Islet of Langerhans (tissue), 1 donor: ENCODE results near the gene CRTC3.
"Not testable (repeated sequence)": the region's sequence is repeated elsewhere in the genome, so short reads cannot be mapped to it uniquely, and the experiment has no call there.

Experiments
- FAIRE-seq: peaks from one replicate; lab custom pipeline; 2011; peaks lifted over from hg19 to GRCh38; lab: Jason Lieb, UNC

The CRTC3 gene

GRCh38 chr15:90677807-90678790, 148.4 kb downstream of the CRTC3 start:
- no peak for FAIRE-seq

- FAIRE-seq, result no peak
Measured at GRCh38 chr15:90679959-90680358, 150.2 kb downstream of the CRTC3 start.

GRCh38 chr15:90680371-90680935, 150.7 kb downstream of the CRTC3 start:
- FAIRE-seq, result no peak

- FAIRE-seq, result no peak
Measured at GRCh38 chr15:90681056-90681455, 151.3 kb downstream of the CRTC3 start.

DNA sequence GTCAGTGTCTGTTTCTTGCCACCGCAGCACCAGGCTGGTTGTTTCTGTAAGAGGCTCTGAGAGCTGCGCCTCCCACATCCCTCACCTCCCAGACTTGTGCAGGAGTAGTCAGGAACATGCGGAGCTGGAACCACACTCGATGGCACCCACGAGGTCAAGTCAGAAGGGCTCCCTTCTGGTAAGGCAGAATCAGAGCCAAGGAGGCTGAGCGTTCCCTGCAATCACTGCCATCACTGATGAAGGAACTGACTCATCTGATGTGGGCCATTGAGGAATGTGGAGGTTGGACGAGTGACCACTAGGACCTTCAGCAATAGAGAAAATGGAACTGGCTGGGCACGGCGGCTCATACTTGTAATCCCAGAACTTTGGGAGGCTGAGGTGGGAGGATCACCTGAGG, 151.8 kb downstream of the CRTC3 start:
- no peak for FAIRE-seq

GRCh38 chr15:90683371-90683770, 153.6 kb downstream of the CRTC3 start:
- FAIRE-seq, result no peak

DNA sequence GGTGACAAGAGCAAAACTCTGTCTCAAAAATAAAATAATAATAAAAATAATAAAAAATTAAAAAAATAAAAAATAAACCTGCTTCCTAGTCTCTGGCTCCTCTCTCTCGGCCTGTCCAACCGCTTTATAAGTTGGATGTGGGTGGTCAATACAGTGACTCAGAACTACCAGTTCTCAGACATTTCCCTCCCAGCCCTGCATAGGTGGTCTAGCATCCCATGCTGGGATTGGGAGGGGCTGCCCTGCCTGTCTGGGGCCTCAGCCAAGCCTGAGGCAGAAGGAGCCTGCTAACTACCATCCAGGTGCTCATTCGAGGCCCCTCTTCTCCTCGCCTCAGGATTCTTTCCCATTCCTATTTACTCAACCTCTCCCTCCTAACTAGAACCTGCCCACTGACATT, 154.2 kb downstream of the CRTC3 start:
- no peak for FAIRE-seq

DNA sequence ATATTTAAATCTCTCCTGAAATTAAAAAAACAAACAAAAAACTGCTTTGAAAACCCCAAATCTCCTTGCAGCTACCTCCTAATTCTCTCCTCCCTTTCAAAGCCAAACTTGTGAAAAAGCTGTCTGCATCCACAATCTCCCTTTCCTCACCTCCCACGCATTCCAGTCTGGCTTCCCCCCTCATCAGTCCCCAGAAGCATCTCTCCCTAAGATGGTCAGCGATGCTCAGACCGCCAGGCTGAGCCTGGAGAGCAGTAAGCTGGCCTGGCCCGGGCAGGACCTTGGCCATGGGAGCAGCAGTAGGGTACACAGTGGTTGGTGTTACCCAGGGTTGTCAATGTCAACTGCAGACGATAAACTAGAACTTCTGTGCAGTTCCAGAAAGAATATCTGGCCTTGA, 154.6 kb downstream of the CRTC3 start:
- FAIRE-seq, result no peak

DNA sequence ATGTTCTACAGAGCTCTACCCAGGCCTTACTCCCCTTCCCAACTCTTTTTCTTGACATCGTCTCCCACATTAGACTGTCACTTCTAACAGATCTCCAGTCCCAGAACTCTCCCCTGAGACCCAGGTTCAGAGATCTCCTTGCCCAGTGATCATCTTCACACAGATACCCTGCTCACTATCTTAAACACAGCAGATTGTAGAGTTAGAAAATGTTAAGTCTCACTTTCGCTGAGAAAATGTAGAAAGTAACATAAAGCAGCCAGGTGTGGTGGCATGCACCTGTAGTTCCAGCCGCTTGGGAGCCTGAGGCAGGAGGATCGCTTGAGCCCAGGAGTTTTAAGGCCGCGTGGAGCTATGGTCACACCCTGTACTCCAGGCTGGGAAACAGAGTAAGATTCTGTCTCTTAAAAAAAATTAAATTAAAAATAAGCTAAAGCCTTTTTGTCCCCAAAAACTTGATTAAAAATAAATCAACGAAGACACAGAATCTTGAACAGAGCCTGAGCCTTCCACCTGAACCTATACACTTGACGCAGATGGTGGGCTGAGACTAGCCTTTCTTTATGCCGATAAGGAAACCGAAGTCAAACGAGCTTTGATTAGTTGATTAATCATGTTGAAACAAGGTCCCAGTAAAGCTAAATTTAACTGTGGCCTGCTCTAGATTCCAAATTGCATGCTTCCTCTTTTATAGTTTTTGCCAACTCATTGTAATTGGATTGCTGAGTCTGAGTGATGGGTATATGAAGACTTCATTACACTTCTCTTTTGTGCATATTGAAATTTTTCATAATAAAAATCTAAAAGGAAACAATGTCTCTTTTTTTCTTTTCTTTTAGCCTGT, 156.1 kb downstream of the CRTC3 start:
- FAIRE-seq, result no peak

- FAIRE-seq, result no peak
Measured at GRCh38 chr15:90686435-90687218, 156.9 kb downstream of the CRTC3 start.

- not testable (repeated sequence) for FAIRE-seq
Measured at GRCh38 chr15:90689326-90689961, 159.7 kb downstream of the CRTC3 start.

GRCh38 chr15:90690585-90690984, 160.9 kb downstream of the CRTC3 start:
- no peak for FAIRE-seq

DNA sequence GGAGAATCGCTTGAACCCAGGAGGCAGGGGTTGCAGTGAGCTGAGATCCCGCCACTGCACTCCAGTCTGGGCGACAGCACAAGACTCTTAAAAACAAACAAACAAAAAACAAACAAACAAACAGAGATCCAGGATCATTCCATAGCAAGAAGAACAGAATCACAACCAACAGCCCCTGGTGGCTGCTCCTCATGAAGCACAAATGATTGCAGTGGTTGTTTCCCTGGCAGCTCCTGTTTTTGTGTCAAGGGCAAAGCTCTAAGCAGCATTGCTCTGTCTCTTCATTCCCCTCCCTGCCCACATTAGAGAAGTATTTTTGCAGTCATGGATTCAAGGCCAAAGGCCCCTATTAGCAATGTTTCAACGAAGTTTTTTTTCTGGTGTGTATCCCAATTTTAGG, 161.6 kb downstream of the CRTC3 start:
- FAIRE-seq, result no peak

DNA sequence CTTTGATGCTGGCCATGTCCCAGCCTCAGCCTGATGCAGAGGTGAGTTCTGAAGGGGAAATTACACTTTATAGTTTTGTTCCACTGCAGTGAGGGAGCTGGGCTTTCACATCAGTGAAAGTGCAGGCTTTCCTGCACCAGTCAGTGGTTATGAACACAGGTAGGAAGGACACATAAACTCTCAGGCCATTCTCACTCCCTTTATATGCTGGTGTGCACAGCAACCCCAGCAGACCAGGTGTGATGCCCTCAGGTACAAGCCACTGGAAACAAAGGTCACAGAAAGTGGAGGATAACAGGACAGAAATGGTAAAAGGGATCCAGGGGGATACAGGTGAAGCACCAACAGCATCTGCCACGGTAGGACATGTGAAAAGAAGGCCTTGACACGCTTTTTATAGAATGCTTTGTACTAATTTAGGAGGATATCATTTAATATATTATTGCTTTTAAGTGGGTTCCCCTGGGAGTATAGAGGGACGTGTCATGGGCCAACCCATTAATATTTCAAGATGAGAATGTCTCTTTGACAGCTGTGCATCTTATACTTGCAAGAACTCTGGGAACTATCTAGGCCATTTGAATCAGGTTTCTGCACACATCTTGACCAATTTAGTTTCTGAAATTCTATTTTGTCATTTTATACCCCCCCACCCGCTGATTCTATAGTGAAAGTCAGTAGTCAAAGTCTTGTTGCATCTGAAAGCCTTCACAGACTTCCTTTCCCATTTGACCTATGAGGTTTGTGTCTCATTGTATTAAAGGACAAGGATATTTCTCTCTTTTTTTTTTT, 162.5 kb downstream of the CRTC3 start:
- no peak for FAIRE-seq
